ENCODE measurements around the gene MIER1. TPM values are rescaled to one million over a fixed set of nuclear protein-coding genes. Genes with fewer than 3 reads are reported as not detected.

Gene MIER1
- total and polyA plus RNA-seq, 9 of the 15 experiments (the other 6 are each of a cell fraction or from before 2014, with no cell fraction given): 13.9 to 34.8 (median 21.5) TPM

DNA sequence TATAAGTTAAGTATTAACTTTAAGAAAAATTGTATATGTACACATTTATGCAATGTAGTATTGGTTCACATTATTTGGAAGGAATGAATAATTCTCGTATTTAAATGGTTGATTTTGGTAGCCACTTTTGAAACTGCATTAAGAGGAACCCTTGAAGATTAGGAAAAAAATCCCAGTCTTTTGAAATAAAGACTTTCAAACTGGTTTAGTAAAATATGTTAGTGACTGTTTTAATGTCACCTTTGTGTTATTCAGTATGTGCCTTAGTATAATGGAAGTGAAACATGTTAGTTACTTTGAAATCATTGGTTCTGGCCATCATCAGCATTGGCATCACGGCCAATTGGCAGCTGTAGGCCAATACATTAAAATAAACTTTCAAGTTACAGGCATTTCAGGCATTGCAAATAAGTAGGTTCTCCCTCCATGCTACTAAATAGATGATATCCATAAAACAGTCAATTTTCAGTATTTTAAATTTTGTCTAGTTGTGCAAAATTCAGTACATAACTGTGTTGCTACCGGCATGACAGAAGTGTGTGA is 4.4 kb downstream of the MIER1 start:
- 13% methylated on average over 3 of the region's 3 CpGs for WGBS (ENCODE audit: insufficient coverage, low coverage, missing lambda C conversion rate)
- peak overlapping the region; percentile 74 for H3K27ac ChIP-seq (ENCODE audit: extremely low read depth, low read depth, low read length)
- ATAC-seq: no peak
- peaks cover 2% of the 10 kb centered on the region; the same call in 1 of the 3 replicates for H3K36me3 ChIP-seq (ENCODE audit: control insufficient read depth, insufficient read depth, low read length)
- H2AFZ ChIP-seq (ENCODE audit: low read depth, low read length): peak overlapping the region; percentile 74
- peaks cover 88% of the 10 kb centered on the region for H3K79me2 ChIP-seq (ENCODE audit: control insufficient read depth, insufficient read depth, low read length)
- CTCF ChIA-PET (ENCODE audit: low intra/inter-chr PET ratio): no interaction called here
- peak overlapping the region; percentile 91 for H3K4me2 ChIP-seq (ENCODE audit: insufficient read depth, low read length)
- in situ Hi-C loops (cut with MboI) (no loop called here), intact Hi-C loops (cut with micrococcal nuclease) (loop anchor here (5.0 kb wide), 2 partner anchors 213 to 503 kb away; partner anchors contain the start of gene SERBP1)
- TF ChIP-seq, protein P1, sequence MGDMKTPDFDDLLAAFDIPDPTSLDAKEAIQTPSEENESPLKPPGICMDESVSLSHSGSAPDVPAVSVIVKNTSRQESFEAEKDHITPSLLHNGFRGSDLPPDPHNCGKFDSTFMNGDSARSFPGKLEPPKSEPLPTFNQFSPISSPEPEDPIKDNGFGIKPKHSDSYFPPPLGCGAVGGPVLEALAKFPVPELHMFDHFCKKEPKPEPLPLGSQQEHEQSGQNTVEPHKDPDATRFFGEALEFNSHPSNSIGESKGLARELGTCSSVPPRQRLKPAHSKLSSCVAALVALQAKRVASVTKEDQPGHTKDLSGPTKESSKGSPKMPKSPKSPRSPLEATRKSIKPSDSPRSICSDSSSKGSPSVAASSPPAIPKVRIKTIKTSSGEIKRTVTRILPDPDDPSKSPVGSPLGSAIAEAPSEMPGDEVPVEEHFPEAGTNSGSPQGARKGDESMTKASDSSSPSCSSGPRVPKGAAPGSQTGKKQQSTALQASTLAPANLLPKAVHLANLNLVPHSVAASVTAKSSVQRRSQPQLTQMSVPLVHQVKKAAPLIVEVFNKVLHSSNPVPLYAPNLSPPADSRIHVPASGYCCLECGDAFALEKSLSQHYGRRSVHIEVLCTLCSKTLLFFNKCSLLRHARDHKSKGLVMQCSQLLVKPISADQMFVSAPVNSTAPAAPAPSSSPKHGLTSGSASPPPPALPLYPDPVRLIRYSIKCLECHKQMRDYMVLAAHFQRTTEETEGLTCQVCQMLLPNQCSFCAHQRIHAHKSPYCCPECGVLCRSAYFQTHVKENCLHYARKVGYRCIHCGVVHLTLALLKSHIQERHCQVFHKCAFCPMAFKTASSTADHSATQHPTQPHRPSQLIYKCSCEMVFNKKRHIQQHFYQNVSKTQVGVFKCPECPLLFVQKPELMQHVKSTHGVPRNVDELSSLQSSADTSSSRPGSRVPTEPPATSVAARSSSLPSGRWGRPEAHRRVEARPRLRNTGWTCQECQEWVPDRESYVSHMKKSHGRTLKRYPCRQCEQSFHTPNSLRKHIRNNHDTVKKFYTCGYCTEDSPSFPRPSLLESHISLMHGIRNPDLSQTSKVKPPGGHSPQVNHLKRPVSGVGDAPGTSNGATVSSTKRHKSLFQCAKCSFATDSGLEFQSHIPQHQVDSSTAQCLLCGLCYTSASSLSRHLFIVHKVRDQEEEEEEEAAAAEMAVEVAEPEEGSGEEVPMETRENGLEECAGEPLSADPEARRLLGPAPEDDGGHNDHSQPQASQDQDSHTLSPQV (IDR thresholded peaks at IDR 0.05): 0 out of 2 replicates have a peak, but pooled peaks have one; percentile 6
- peak; percentile 37 for TF ChIP-seq NFYB (IDR thresholded peaks at IDR 0.05; ENCODE audit: extremely low read depth, insufficient read length)
- TF ChIP-seq RBM25 (IDR thresholded peaks at IDR 0.05; ENCODE audit: low read depth, low read length, severe bottlenecking): peak; percentile 9
- peak; percentile 22 for TF ChIP-seq TAF9B (IDR thresholded peaks at IDR 0.05; ENCODE audit: partially characterized antibody)
- TF ChIP-seq CBX3 (IDR thresholded peaks at IDR 0.05; ENCODE audit: borderline replicate concordance in 1 of 2, low read length in 2 of 2): no peak
- POLR2A ChIA-PET: interaction anchor here (1.2 to 2.3 kb wide), 2 partner anchors 10 to 15 kb away, joined by 6 to 11 read pairs; no protein-coding TSS in a partner anchor
- peak overlapping the region in 1 of 2 experiments; percentile 68; a peak in 3 of 4 replicates for H3K9ac ChIP-seq (ENCODE audit: insufficient read depth in 1 of 2, low read depth in 2 of 2, low read length in 2 of 2)
- FAIRE-seq: no peak
- H3K27me3 ChIP-seq (ENCODE audit: control insufficient read depth in 2 of 2, insufficient read depth in 2 of 2, low read length in 2 of 2): no peaks in the 10 kb centered on the region
- DNase-seq (ENCODE audit: extremely low read depth in 1 of 4, low spot score in 3 of 4): no peak
- no peaks in the 10 kb centered on the region for H4K20me1 ChIP-seq (replicated peaks; ENCODE audit: control insufficient read depth, insufficient read depth, low read length)
- H3K4me1 ChIP-seq (replicated peaks in 1 of 2; ENCODE audit: control insufficient read depth in 2 of 2, insufficient read depth in 2 of 2, low read length in 2 of 2): peaks cover 5 to 8% of the 10 kb centered on the region in 2 experiments; a peak in 3 of 5 replicates
- H3K4me3 ChIP-seq: peak overlapping the region; percentile 85
- no peaks in the 10 kb centered on the region for H3K9me1 ChIP-seq (ENCODE audit: control insufficient read depth, insufficient read depth, low read length)
- H3K9me3 ChIP-seq (replicated peaks; ENCODE audit: control insufficient read depth, insufficient read depth, low read depth, low read length): no peaks in the 10 kb centered on the region
- no TSS peak for BruUV-seq (replicated peaks)

Measured in K562 (cell line).